GM18868 (cell line): ENCODE data around the gene NKX2-4.

Experiments
- ATAC-seq: cut with Tn5 transposase; IDR thresholded peaks from one replicate; pipeline ENCODE4 v1.9.1; 2021; ENCODE audit warnings: mild to moderate bottlenecking, moderate library complexity; ENCODE audit not compliant: unreplicated experiment

NKX2-4 gene

GRCh38 chr20:21364413-21364812 lies 32.9 kb downstream of the NKX2-4 start:
- no peak for ATAC-seq

GRCh38 chr20:21361266-21361665 lies 36.1 kb downstream of the NKX2-4 start:
- no peak for ATAC-seq

- no peak for ATAC-seq
Observed at GRCh38 chr20:21360705-21361104, 36.6 kb downstream of the NKX2-4 start.

GRCh38 chr20:21358737-21359136 lies 38.6 kb downstream of the NKX2-4 start:
- no peak for ATAC-seq

GRCh38 chr20:21357844-21358243 lies 39.5 kb downstream of the NKX2-4 start:
- no peak for ATAC-seq

GRCh38 chr20:21356386-21356785 lies 40.9 kb downstream of the NKX2-4 start:
- no peak for ATAC-seq

- no peak for ATAC-seq
Observed at GRCh38 chr20:21355981-21356380, 41.3 kb downstream of the NKX2-4 start.

- ATAC-seq, result no peak
Observed at GRCh38 chr20:21353236-21353635, 44.1 kb downstream of the NKX2-4 start.

GRCh38 chr20:21352703-21353102 lies 44.6 kb downstream of the NKX2-4 start:
- ATAC-seq, result no peak
